GM19238 (cell line): Measurements from ENCODE around the gene ATP11A.

Experiments used
- DNase-seq: peaks from one replicate; pipeline ENCODE4 v3.0.0; 2011; ENCODE audit warnings: low spot score; ENCODE audit not compliant: insufficient read length

Gene ATP11A

GRCh38 chr13:112903606-112904195 lies 213.9 kb downstream of the ATP11A start:
- DNase-seq, result no peak

- DNase-seq, result no peak
These were observed 214.7 kb downstream of the ATP11A start for GRCh38 chr13:112904436-112904960.

GRCh38 chr13:112905086-112905485 lies 215.2 kb downstream of the ATP11A start:
- no peak for DNase-seq

- DNase-seq, result no peak
These were observed 215.8 kb downstream of the ATP11A start for GRCh38 chr13:112905619-112905989.

- DNase-seq, result no peak
These were observed 216.3 kb downstream of the ATP11A start for GRCh38 chr13:112905990-112906641.

- DNase-seq, result no peak
These were observed 217.4 kb downstream of the ATP11A start for GRCh38 chr13:112907286-112907685.

GRCh38 chr13:112907871-112908331 lies 218.1 kb downstream of the ATP11A start:
- DNase-seq, result no peak

GRCh38 chr13:112908342-112908741 lies 218.5 kb downstream of the ATP11A start:
- no peak for DNase-seq

GRCh38 chr13:112910016-112910415 lies 220.2 kb downstream of the ATP11A start:
- DNase-seq, result no peak

GRCh38 chr13:112910616-112911280 lies 220.9 kb downstream of the ATP11A start:
- DNase-seq, result no peak

- no peak for DNase-seq
These were observed 221.5 kb downstream of the ATP11A start for GRCh38 chr13:112911285-112911701.

GRCh38 chr13:112911883-112912282 lies 222.0 kb downstream of the ATP11A start:
- DNase-seq, result no peak

GRCh38 chr13:112912726-112913440 lies 223.0 kb downstream of the ATP11A start:
- no peak for DNase-seq

GRCh38 chr13:112916296-112916695 lies 226.5 kb downstream of the ATP11A start:
- DNase-seq, result no peak

- DNase-seq, result no peak
These were observed 227.3 kb downstream of the ATP11A start for GRCh38 chr13:112917056-112917664.

GRCh38 chr13:112917737-112918136 lies 227.9 kb downstream of the ATP11A start:
- DNase-seq, result no peak

GRCh38 chr13:112918266-112918665 lies 228.4 kb downstream of the ATP11A start:
- DNase-seq, result no peak

- DNase-seq, result no peak
These were observed 228.9 kb downstream of the ATP11A start for GRCh38 chr13:112918746-112919145.

- no peak for DNase-seq
These were observed 234.1 kb downstream of the ATP11A start for GRCh38 chr13:112923962-112924361.

GRCh38 chr13:112924365-112924764 lies 234.5 kb downstream of the ATP11A start:
- no peak for DNase-seq

GRCh38 chr13:112926003-112926402 lies 236.2 kb downstream of the ATP11A start:
- no peak for DNase-seq
